Breast epithelium (tissue), 3 donors: Measurements from ENCODE around the gene CA10.

ENCODE experiments used
- CTCF ChIP-seq, 3 donors: fragments of 450-650 bp; IDR thresholded peaks; one replicate each; pipeline ENCODE4 v1.5.1; 2016 to 2017; ENCODE audit warnings: antibody characterized with exemption in 3 of 3, mild to moderate bottlenecking in 3 of 3, moderate library complexity in 3 of 3
- POLR2A ChIP-seq: fragments of 450-650 bp; IDR thresholded peaks from one replicate; pipeline ENCODE4 v1.6.1; 2016; ENCODE audit warnings: antibody characterized with exemption, mild to moderate bottlenecking, moderate library complexity
- POLR2AphosphoS5 ChIP-seq, 3 donors: sonication (generic); formaldehyde crosslinking; IDR thresholded peaks; one replicate each; pipeline ENCODE4 v1.6.1; 2017; ENCODE audit warnings: antibody characterized with exemption in 3 of 3

DNA sequence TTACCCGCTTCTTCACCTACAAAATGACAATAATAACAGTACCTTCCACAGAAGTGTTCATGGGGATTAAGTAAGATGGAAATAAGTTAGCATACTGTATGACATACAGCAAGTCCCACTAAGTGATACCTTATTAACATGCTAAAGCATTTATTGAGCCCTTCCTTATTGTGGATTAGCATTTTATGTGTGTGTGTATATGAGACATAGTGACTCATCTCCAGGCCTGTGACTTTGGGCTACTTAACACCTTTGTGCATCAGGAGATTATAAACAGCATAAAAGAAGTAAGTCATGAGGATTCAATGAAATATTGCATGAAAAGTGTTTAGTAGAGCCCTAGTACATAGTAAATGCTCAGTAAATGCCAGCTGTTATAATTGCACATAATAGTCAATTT is 52.9 kb downstream of the CA10 start:
- TF ChIP-seq CTCF (IDR thresholded peaks at IDR 0.05) = no peak
- no peak for TF ChIP-seq POLR2AphosphoS5 (IDR thresholded peaks at IDR 0.05)
- TF ChIP-seq POLR2A = no peak
